Endodermal cell (in vitro differentiated cells): ENCODE data around the gene PRRT4. TPM values are rescaled to one million over a fixed set of nuclear protein-coding genes. Genes with fewer than 3 reads are reported as not detected.

Experiments used
- DNase-seq: peaks from one replicate; pipeline ENCODE4 v3.0.0-alpha.2; 2017
- H3K27ac ChIP-seq: 2 replicates; pipeline ENCODE4 v1.5.1; 2013; ENCODE audit warnings: mild to moderate bottlenecking, low read depth, low read length, moderate library complexity
- H3K27me3 ChIP-seq: 2 replicates; pipeline ENCODE4 v1.6.1; 2013; ENCODE audit warnings: mild to moderate bottlenecking, low read length, moderate library complexity; ENCODE audit not compliant: insufficient read depth, control insufficient read depth, poor library complexity, severe bottlenecking
- H3K36me3 ChIP-seq: 2 replicates; pipeline ENCODE4 v1.7.0; 2013; ENCODE audit warnings: mild to moderate bottlenecking, low read length, moderate library complexity; ENCODE audit not compliant: control insufficient read depth, insufficient read depth
- H3K4me1 ChIP-seq: one replicate; pipeline ENCODE4 v1.7.0; 2013; ENCODE audit warnings: low read length; ENCODE audit not compliant: control insufficient read depth, insufficient read depth
- H3K4me3 ChIP-seq: 2 replicates; pipeline ENCODE4 v1.5.1; 2013; ENCODE audit warnings: mild to moderate bottlenecking, low read length, moderate library complexity
- H3K9ac ChIP-seq: 2 replicates; pipeline ENCODE4 v1.6.1; 2013; ENCODE audit warnings: mild to moderate bottlenecking, low read length, moderate library complexity; ENCODE audit not compliant: poor library complexity, severe bottlenecking; ENCODE audit errors: extremely low read depth
- H3K9me3 ChIP-seq: 2 replicates; pipeline ENCODE4 v1.6.1; 2013; ENCODE audit warnings: mild to moderate bottlenecking, low read length, moderate library complexity; ENCODE audit not compliant: control insufficient read depth
- H3K27ac Mint-ChIP-seq: 2 replicates; pipeline ENCODE4 v1.8.0; 2020; ENCODE audit warnings: mixed read lengths
- H3K27me3 Mint-ChIP-seq: 2 replicates; pipeline ENCODE4 v1.8.0; 2021; ENCODE audit warnings: mild to moderate bottlenecking, mixed read lengths; ENCODE audit not compliant: insufficient read depth
- H3K36me3 Mint-ChIP-seq: 2 replicates; pipeline ENCODE4 v1.8.0; 2020; ENCODE audit warnings: low read depth, mixed read lengths
- H3K4me1 Mint-ChIP-seq: 2 replicates; pipeline ENCODE4 v1.8.0; 2020; ENCODE audit warnings: mixed read lengths
- H3K4me3 Mint-ChIP-seq: 2 replicates; pipeline ENCODE4 v1.8.0; 2020; ENCODE audit warnings: mild to moderate bottlenecking, moderate library complexity, mixed read lengths
- H3K9me3 Mint-ChIP-seq: 2 replicates; pipeline ENCODE4 v1.8.0; 2020; ENCODE audit warnings: mild to moderate bottlenecking, mixed read lengths
- WGBS, 2 experiments: methylation state at CpG; one replicate each; pipeline versions ENCODE4 v1.1.5 to v1.1.7; 2013; ENCODE audit warnings: missing lambda C conversion rate in 2 of 2, mixed read lengths in 1 of 2; ENCODE audit not compliant: insufficient coverage in 1 of 2, insufficient read length in 1 of 2; 5-methylcytosine and 5-hydroxymethylcytosine counted together
- total RNA-seq, 2 donors: library from RNA; stranded (reverse); fragmentation: NEBNext Ultra II Directional in 1 of 2; extraction: Animal tissue kit (Norgen Biotek cat#: 25700) in 1 of 2; gene quantifications; 2 replicates in 1 of 2; 3 replicates in 1 of 2; pipeline ENCODE4 v1.2.1, GENCODE V29; 2021
- TF ChIP-seq, protein P1 (sequence below): fragments of 200-600 bp; sonication (generic); conservative IDR thresholded peaks from 2 replicates; pipeline ENCODE4 v1.5.0; 2021; ENCODE audit warnings: antibody characterized with exemption, mild to moderate bottlenecking

Gene PRRT4
- total RNA-seq, 2 donors from 2014 or later: 0.18 TPM; not detected in 1

- no peak overlapping the region for H3K27ac Mint-ChIP-seq
Observed at GRCh38 chr7:128321044-128321422, 40.5 kb downstream of the PRRT4 start.

GRCh38 chr7:128318691-128319090 is 42.8 kb downstream of the PRRT4 start:
- no peaks in the 10 kb centered on the region for H3K27me3 Mint-ChIP-seq
- DNase-seq: no peak
- Histone ChIP-seq H3K4me3 (no peak overlapping the region), H3K36me3 (peaks cover 91% of the 10 kb centered on the region), H3K27me3 (no peaks in the 10 kb centered on the region), H3K9me3 (no peaks in the 10 kb centered on the region), H3K9ac (no peak overlapping the region), H3K27ac (no peak overlapping the region), H3K4me1 (no peaks in the 10 kb centered on the region)
- WGBS, 2 experiments: 95 to 96% methylated on average over 3 to 5 of the region's 5 CpGs
- TF ChIP-seq, protein P1, sequence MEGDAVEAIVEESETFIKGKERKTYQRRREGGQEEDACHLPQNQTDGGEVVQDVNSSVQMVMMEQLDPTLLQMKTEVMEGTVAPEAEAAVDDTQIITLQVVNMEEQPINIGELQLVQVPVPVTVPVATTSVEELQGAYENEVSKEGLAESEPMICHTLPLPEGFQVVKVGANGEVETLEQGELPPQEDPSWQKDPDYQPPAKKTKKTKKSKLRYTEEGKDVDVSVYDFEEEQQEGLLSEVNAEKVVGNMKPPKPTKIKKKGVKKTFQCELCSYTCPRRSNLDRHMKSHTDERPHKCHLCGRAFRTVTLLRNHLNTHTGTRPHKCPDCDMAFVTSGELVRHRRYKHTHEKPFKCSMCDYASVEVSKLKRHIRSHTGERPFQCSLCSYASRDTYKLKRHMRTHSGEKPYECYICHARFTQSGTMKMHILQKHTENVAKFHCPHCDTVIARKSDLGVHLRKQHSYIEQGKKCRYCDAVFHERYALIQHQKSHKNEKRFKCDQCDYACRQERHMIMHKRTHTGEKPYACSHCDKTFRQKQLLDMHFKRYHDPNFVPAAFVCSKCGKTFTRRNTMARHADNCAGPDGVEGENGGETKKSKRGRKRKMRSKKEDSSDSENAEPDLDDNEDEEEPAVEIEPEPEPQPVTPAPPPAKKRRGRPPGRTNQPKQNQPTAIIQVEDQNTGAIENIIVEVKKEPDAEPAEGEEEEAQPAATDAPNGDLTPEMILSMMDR: no peak
- H3K27ac Mint-ChIP-seq: no peak overlapping the region
- no peaks in the 10 kb centered on the region for H3K9me3 Mint-ChIP-seq
- no peaks in the 10 kb centered on the region for H3K4me1 Mint-ChIP-seq
- peaks cover 83% of the 10 kb centered on the region for H3K36me3 Mint-ChIP-seq
- H3K4me3 Mint-ChIP-seq: no peak overlapping the region

More at GRCh38 chr7:128321044-128321422, 40.5 kb downstream of the PRRT4 start:
- no peaks in the 10 kb centered on the region for H3K4me1 Mint-ChIP-seq
- TF ChIP-seq, protein P1: no peak
- Histone ChIP-seq H3K36me3 (peaks cover 91% of the 10 kb centered on the region), H3K9ac (no peak overlapping the region), H3K9me3 (no peaks in the 10 kb centered on the region), H3K27me3 (no peaks in the 10 kb centered on the region), H3K4me1 (no peaks in the 10 kb centered on the region), H3K27ac (no peak overlapping the region), H3K4me3 (no peak overlapping the region)
- no peaks in the 10 kb centered on the region for H3K27me3 Mint-ChIP-seq
- DNase-seq: no peak
- 92 to 94% methylated on average over 5 of the region's 5 CpGs for WGBS, 2 experiments
- H3K4me3 Mint-ChIP-seq: no peak overlapping the region
- peaks cover 81% of the 10 kb centered on the region for H3K36me3 Mint-ChIP-seq
- H3K9me3 Mint-ChIP-seq: no peaks in the 10 kb centered on the region

- Histone ChIP-seq H3K27me3 (no peaks in the 10 kb centered on the region), H3K9me3 (no peaks in the 10 kb centered on the region), H3K9ac (no peak overlapping the region), H3K27ac (no peak overlapping the region), H3K4me1 (no peaks in the 10 kb centered on the region), H3K36me3 (peaks cover 91% of the 10 kb centered on the region), H3K4me3 (no peak overlapping the region)
- Mint-ChIP-seq H3K9me3 (no peaks in the 10 kb centered on the region), H3K36me3 (peaks cover 86% of the 10 kb centered on the region), H3K27me3 (no peaks in the 10 kb centered on the region), H3K27ac (no peak overlapping the region), H3K4me3 (no peak overlapping the region), H3K4me1 (no peaks in the 10 kb centered on the region)
- 97 to 100% methylated on average over 3 of the region's 3 CpGs for WGBS, 2 experiments
- no peak for DNase-seq
- TF ChIP-seq, protein P1: no peak
Observed at GRCh38 chr7:128311013-128311412, 50.5 kb downstream of the PRRT4 start.
